ENCODE data around the gene NPAS3.

- TF ChIP-seq CTCF (IDR thresholded peaks at IDR 0.05) (no peak), POLR2A (IDR thresholded peaks at IDR 0.05) (no peak)
Observed at GRCh38 chr14:32940711-32941667, 2.3 kb downstream of the NPAS3 start.
